Liver (tissue), 9 donors: ENCODE data around the gene DCUN1D3. TPM values are rescaled to one million over a fixed set of nuclear protein-coding genes. Genes with fewer than 3 reads are reported as not detected.

ENCODE experiments used
- DNase-seq: peaks from one replicate; pipeline ENCODE4 v3.0.0-alpha.2; 2017; ENCODE audit warnings: low spot score
- H3K27ac ChIP-seq, 2 donors: one replicate each; pipeline ENCODE4 v1.7.0; 2013; ENCODE audit warnings: inconsistent platforms in 2 of 2, low read length in 2 of 2, control low read depth in 1 of 2, low read depth in 1 of 2, mild to moderate bottlenecking in 1 of 2
- H3K27me3 ChIP-seq, 4 donors: one replicate each; pipeline versions ENCODE4 v1.6.1 to v1.7.0; 2013; ENCODE audit warnings: low read length in 3 of 4, inconsistent platforms in 1 of 4, mild to moderate bottlenecking in 1 of 4, moderate library complexity in 1 of 4; ENCODE audit not compliant: control insufficient read depth in 4 of 4, insufficient read depth in 4 of 4
- H3K36me3 ChIP-seq, 4 donors: one replicate each; pipeline versions ENCODE4 v1.6.1 to v1.7.0; 2013; ENCODE audit warnings: low read length in 3 of 4, mild to moderate bottlenecking in 3 of 4, low read depth in 1 of 4, moderate library complexity in 1 of 4; ENCODE audit not compliant: control insufficient read depth in 4 of 4, insufficient read depth in 3 of 4
- H3K4me1 ChIP-seq, 4 donors: one replicate each; pipeline versions ENCODE4 v1.6.1 to v1.7.0; 2013; ENCODE audit warnings: low read length in 3 of 4, mild to moderate bottlenecking in 3 of 4, moderate library complexity in 1 of 4; ENCODE audit not compliant: control insufficient read depth in 4 of 4, insufficient read depth in 4 of 4
- H3K4me3 ChIP-seq, 3 donors: one replicate each; pipeline versions ENCODE4 v1.6.1 to v1.7.0; 2013; ENCODE audit warnings: low read length in 3 of 3, control low read depth in 1 of 3, low read depth in 1 of 3, mild to moderate bottlenecking in 1 of 3
- H3K9ac ChIP-seq, 2 donors: one replicate each; pipeline ENCODE4 v1.7.0; 2013; ENCODE audit warnings: low read length in 2 of 2, mild to moderate bottlenecking in 2 of 2, moderate library complexity in 2 of 2, control low read depth in 1 of 2, low read depth in 1 of 2
- H3K9me3 ChIP-seq, 4 donors: one replicate each; pipeline versions ENCODE4 v1.6.1 to v1.7.0; 2013; ENCODE audit warnings: low read length in 3 of 4; ENCODE audit not compliant: control insufficient read depth in 4 of 4
- EGR1 ChIP-seq, 2 donors: IDR thresholded peaks; 2 replicates each; pipeline ENCODE4 v1.6.1; 2016 to 2018; ENCODE audit warnings: antibody characterized with exemption in 2 of 2, low read depth in 2 of 2
- FOXA1 ChIP-seq: IDR thresholded peaks from 2 replicates; pipeline ENCODE4 v1.6.1; 2016; ENCODE audit warnings: antibody characterized with exemption
- FOXA2 ChIP-seq: IDR thresholded peaks from 2 replicates; pipeline ENCODE4 v1.6.1; 2016; ENCODE audit warnings: antibody characterized with exemption
- GABPA ChIP-seq, 2 donors: IDR thresholded peaks in 1 of 2; conservative IDR thresholded peaks in 1 of 2; 2 replicates each; pipeline ENCODE4 v1.6.1; 2016; ENCODE audit warnings: antibody characterized with exemption in 2 of 2, mild to moderate bottlenecking in 1 of 2, moderate library complexity in 1 of 2
- HNF4A ChIP-seq, 2 donors: conservative IDR thresholded peaks; 2 replicates each; pipeline ENCODE4 v1.6.1; 2016; ENCODE audit warnings: antibody characterized with exemption in 2 of 2, mild to moderate bottlenecking in 2 of 2
- HNF4G ChIP-seq: IDR thresholded peaks from 2 replicates; pipeline ENCODE4 v1.6.1; 2016; ENCODE audit warnings: antibody characterized with exemption
- JUND ChIP-seq, 2 donors: IDR thresholded peaks; 2 replicates each; pipeline ENCODE4 v1.6.1; 2016; ENCODE audit warnings: antibody characterized with exemption in 2 of 2
- NR2F2 ChIP-seq: IDR thresholded peaks from 2 replicates; pipeline ENCODE4 v1.6.1; 2016; ENCODE audit warnings: antibody characterized with exemption
- RAD21 ChIP-seq, 2 donors: IDR thresholded peaks; 2 replicates each; pipeline ENCODE4 v1.6.1; 2016; ENCODE audit warnings: antibody characterized with exemption in 2 of 2, mild to moderate bottlenecking in 2 of 2
- RXRA ChIP-seq, 2 donors: IDR thresholded peaks; 2 replicates each; pipeline ENCODE4 v1.6.1; 2017 to 2018; ENCODE audit warnings: antibody characterized with exemption in 2 of 2, mild to moderate bottlenecking in 1 of 2
- SP1 ChIP-seq: IDR thresholded peaks from 2 replicates; pipeline ENCODE4 v1.6.1; 2018; ENCODE audit warnings: antibody characterized with exemption, mild to moderate bottlenecking
- TAF1 ChIP-seq: conservative IDR thresholded peaks from 2 replicates; pipeline ENCODE4 v1.6.1; 2016; ENCODE audit warnings: antibody characterized with exemption, mild to moderate bottlenecking
- YY1 ChIP-seq: IDR thresholded peaks from 2 replicates; pipeline ENCODE4 v1.6.1; 2016; ENCODE audit warnings: antibody characterized with exemption, mild to moderate bottlenecking
- WGBS: extraction: QIAGEN DNeasy Blood & Tissue Kit; methylation state at CpG from one replicate; pipeline ENCODE4 v1.1.7; 2013; 5-methylcytosine and 5-hydroxymethylcytosine counted together
- polyA plus RNA-seq, 2 donors: library from polyadenylated mRNA; stranded (reverse) in 1 of 2; unstranded in 1 of 2; fragments of 200-250 nt in 1 of 2; fragments of >200 nt in 1 of 2; fragmentation: Nextera tagmentation in 1 of 2; extraction: Ambion mirVana in 1 of 2; gene quantifications; one replicate each; pipeline versions ENCODE4 v1.2.1 to v1.2.3, GENCODE V29; 2013 to 2015
- total RNA-seq, 2 donors: library from RNA; depleted of rRNA; stranded (reverse); fragments of >200 nt; gene quantifications; one replicate each; pipeline ENCODE4 v1.2.3, GENCODE V29; 2014
- TF ChIP-seq, protein P1 (sequence below): IDR thresholded peaks from 2 replicates; pipeline ENCODE4 v1.6.1; 2016; ENCODE audit warnings: antibody characterized with exemption
- TF ChIP-seq, protein P2 (sequence below): IDR thresholded peaks from 2 replicates; pipeline ENCODE4 v1.6.1; 2016; ENCODE audit warnings: antibody characterized with exemption
- TF ChIP-seq, protein P3 (sequence below): fragments of 150-350 bp; IDR thresholded peaks from 2 replicates; pipeline ENCODE4 v1.5.1; 2017; ENCODE audit warnings: improper control_type of control experiment, low read depth, low read length; ENCODE audit not compliant: missing input control
- TF ChIP-seq, protein P4 (sequence below): IDR thresholded peaks from 2 replicates; pipeline ENCODE4 v1.6.1; 2016; ENCODE audit warnings: antibody characterized with exemption
- TF ChIP-seq, protein P5 (sequence below): IDR thresholded peaks from 2 replicates; pipeline ENCODE4 v1.6.1; 2016; ENCODE audit warnings: antibody characterized with exemption, mild to moderate bottlenecking
- donor health status: healthy.
- donor health status: healthy.
- donor health status: healthy.
- donor health status: healthy.
- donor health status: healthy.

Gene DCUN1D3
- total and polyA plus RNA-seq, 4 donors, result 2.7 to 16.8 (median 4.8) TPM

DNA sequence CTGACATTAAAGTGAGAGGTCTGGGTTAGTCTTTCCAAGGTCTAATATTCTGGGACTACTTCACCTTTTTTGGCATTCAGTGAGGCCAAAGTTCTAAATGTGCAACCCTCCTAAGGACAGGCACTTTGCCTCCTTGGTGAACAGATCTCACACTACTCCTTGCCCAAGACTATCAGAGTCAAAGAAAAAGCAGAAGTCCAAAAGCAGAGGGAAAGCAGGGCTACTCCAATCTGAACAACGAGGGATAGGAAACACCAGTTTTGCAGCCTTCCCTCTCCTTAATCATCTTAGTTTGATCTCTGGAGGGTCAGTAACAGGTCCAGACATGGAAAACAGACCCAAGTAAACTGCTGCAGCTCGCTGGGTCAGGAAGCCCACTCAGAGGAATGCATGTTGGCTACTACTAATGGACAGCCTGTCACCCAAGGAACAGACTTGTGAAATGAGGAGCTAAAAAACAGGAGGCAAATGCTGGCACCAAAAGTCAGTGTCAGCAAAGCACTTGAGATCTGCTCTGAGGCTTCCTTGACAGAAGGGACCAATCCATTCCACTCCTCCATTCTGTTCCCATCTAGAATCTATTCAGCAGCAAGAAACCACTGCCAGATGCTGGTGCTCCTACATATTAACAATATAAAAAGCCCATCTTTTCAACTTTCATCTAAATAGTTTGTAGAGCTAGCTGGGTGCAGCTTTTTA, 29.9 kb downstream of the DCUN1D3 start:
- Histone ChIP-seq H3K4me1 (peaks cover 11 to 91% (median 68%) of the 10 kb centered on the region in 4 donors), H3K27ac (no peak overlapping the region), H3K4me3 (no peak overlapping the region), H3K9me3 (no peaks in the 10 kb centered on the region), H3K9ac (no peak overlapping the region), H3K36me3 (no peaks in the 10 kb centered on the region), H3K27me3 (no peaks in the 10 kb centered on the region)
- TF ChIP-seq EGR1 (IDR thresholded peaks at IDR 0.05; ENCODE audit: low read depth in 2 of 2) (no peak), FOXA2 (no peak), RXRA (IDR thresholded peaks at IDR 0.05) (no peak), GABPA (IDR thresholded peaks at IDR 0.05 in 1 of 2, conservative IDR thresholded peaks at IDR 0.05 in 1 of 2) (no peak), YY1 (no peak), HNF4A (conservative IDR thresholded peaks at IDR 0.05) (no peak), HNF4G (no peak), NR2F2 (no peak), TAF1 (no peak), FOXA1 (no peak), SP1 (no peak), RAD21 (IDR thresholded peaks at IDR 0.05) (no peak), JUND (IDR thresholded peaks at IDR 0.05) (no peak)
- TF ChIP-seq, protein P1, sequence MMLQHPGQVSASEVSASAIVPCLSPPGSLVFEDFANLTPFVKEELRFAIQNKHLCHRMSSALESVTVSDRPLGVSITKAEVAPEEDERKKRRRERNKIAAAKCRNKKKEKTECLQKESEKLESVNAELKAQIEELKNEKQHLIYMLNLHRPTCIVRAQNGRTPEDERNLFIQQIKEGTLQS, result no peak
- TF ChIP-seq, protein P2, sequence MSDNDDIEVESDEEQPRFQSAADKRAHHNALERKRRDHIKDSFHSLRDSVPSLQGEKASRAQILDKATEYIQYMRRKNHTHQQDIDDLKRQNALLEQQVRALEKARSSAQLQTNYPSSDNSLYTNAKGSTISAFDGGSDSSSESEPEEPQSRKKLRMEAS, result no peak
- TF ChIP-seq, protein P3, sequence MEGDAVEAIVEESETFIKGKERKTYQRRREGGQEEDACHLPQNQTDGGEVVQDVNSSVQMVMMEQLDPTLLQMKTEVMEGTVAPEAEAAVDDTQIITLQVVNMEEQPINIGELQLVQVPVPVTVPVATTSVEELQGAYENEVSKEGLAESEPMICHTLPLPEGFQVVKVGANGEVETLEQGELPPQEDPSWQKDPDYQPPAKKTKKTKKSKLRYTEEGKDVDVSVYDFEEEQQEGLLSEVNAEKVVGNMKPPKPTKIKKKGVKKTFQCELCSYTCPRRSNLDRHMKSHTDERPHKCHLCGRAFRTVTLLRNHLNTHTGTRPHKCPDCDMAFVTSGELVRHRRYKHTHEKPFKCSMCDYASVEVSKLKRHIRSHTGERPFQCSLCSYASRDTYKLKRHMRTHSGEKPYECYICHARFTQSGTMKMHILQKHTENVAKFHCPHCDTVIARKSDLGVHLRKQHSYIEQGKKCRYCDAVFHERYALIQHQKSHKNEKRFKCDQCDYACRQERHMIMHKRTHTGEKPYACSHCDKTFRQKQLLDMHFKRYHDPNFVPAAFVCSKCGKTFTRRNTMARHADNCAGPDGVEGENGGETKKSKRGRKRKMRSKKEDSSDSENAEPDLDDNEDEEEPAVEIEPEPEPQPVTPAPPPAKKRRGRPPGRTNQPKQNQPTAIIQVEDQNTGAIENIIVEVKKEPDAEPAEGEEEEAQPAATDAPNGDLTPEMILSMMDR, result no peak
- TF ChIP-seq, protein P4, sequence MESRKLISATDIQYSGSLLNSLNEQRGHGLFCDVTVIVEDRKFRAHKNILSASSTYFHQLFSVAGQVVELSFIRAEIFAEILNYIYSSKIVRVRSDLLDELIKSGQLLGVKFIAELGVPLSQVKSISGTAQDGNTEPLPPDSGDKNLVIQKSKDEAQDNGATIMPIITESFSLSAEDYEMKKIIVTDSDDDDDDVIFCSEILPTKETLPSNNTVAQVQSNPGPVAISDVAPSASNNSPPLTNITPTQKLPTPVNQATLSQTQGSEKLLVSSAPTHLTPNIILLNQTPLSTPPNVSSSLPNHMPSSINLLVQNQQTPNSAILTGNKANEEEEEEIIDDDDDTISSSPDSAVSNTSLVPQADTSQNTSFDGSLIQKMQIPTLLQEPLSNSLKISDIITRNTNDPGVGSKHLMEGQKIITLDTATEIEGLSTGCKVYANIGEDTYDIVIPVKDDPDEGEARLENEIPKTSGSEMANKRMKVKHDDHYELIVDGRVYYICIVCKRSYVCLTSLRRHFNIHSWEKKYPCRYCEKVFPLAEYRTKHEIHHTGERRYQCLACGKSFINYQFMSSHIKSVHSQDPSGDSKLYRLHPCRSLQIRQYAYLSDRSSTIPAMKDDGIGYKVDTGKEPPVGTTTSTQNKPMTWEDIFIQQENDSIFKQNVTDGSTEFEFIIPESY, result no peak
- TF ChIP-seq, protein P5, sequence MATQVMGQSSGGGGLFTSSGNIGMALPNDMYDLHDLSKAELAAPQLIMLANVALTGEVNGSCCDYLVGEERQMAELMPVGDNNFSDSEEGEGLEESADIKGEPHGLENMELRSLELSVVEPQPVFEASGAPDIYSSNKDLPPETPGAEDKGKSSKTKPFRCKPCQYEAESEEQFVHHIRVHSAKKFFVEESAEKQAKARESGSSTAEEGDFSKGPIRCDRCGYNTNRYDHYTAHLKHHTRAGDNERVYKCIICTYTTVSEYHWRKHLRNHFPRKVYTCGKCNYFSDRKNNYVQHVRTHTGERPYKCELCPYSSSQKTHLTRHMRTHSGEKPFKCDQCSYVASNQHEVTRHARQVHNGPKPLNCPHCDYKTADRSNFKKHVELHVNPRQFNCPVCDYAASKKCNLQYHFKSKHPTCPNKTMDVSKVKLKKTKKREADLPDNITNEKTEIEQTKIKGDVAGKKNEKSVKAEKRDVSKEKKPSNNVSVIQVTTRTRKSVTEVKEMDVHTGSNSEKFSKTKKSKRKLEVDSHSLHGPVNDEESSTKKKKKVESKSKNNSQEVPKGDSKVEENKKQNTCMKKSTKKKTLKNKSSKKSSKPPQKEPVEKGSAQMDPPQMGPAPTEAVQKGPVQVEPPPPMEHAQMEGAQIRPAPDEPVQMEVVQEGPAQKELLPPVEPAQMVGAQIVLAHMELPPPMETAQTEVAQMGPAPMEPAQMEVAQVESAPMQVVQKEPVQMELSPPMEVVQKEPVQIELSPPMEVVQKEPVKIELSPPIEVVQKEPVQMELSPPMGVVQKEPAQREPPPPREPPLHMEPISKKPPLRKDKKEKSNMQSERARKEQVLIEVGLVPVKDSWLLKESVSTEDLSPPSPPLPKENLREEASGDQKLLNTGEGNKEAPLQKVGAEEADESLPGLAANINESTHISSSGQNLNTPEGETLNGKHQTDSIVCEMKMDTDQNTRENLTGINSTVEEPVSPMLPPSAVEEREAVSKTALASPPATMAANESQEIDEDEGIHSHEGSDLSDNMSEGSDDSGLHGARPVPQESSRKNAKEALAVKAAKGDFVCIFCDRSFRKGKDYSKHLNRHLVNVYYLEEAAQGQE, result no peak
- no peak for DNase-seq
- 80% methylated on average over 2 of the region's 2 CpGs for WGBS
